ENCODE measurements around the gene NGF.

- TF ChIP-seq POLR2A (IDR thresholded peaks at IDR 0.05): no peak
- no peak for TF ChIP-seq CTCF (IDR thresholded peaks at IDR 0.05)
- TF ChIP-seq POLR2AphosphoS5 (IDR thresholded peaks at IDR 0.05; ENCODE audit: insufficient read depth in 1 of 2, low read depth in 1 of 2): no peak
These were observed 3.9 kb upstream of the NGF start for GRCh38 chr1:115341948-115342347.
